ENCODE data around the gene SLC13A4.

DNA sequence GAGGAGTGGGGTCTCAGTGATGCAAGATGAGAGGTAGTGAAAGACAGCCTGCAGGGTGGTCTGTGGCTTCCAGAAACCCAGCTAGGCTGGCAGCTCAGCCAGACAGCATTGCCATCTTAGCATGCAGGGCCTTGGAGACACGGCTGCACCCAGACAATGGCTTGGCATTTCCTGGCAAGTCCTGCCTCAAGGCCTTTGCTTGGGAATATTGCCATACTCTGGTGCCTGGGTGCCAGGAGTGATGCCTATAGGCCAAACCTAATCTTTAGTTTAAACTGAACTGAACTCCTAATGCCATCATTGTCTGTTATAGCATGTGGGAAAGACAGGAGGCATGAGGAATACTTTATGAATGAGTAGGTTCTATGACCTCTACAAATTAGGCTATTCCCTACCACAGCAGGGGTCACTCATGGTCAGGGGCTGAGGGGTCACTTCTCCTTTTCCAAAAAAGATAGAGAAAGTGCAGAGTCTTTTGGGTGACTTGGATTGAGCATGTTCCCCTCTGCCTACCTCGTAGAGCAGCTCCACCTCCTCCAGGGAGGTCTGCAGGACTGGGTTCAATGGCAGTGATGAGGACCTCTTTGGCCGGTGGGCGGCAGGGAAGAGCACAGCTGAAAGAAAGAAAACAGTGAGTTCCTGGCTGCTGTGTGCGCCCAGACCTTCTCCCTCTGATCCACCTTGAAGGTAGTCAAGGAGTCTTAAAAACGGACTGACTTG is 8.8 kb upstream of the SLC13A4 start:
- TF ChIP-seq, protein P1, sequence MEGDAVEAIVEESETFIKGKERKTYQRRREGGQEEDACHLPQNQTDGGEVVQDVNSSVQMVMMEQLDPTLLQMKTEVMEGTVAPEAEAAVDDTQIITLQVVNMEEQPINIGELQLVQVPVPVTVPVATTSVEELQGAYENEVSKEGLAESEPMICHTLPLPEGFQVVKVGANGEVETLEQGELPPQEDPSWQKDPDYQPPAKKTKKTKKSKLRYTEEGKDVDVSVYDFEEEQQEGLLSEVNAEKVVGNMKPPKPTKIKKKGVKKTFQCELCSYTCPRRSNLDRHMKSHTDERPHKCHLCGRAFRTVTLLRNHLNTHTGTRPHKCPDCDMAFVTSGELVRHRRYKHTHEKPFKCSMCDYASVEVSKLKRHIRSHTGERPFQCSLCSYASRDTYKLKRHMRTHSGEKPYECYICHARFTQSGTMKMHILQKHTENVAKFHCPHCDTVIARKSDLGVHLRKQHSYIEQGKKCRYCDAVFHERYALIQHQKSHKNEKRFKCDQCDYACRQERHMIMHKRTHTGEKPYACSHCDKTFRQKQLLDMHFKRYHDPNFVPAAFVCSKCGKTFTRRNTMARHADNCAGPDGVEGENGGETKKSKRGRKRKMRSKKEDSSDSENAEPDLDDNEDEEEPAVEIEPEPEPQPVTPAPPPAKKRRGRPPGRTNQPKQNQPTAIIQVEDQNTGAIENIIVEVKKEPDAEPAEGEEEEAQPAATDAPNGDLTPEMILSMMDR (IDR thresholded peaks at IDR 0.05): no peak
- no peak for TF ChIP-seq POLR2A (IDR thresholded peaks at IDR 0.05)

All from uterus (tissue), 2 donors.